CD4-positive, alpha-beta T cell treated with Interleukin-6 at 100 ng/mL for 8 hours (primary cell): ENCODE measurements around the gene VWA3A.
"Not testable (repeated sequence)": the region's sequence is repeated elsewhere in the genome, so short reads cannot be mapped to it uniquely, and the experiment has no call there.

Experiments used
- DNase-seq: peaks from one replicate; pipeline ENCODE4 v3.0.0-alpha.2; 2020; ENCODE audit warnings: mixed read lengths, low spot score

Gene VWA3A

GRCh38 chr16:22086440-22086839, 5.9 kb upstream of the VWA3A start:
- DNase-seq: no peak

- no peak for DNase-seq
Measured at GRCh38 chr16:22088642-22089041, 3.7 kb upstream of the VWA3A start.

DNA sequence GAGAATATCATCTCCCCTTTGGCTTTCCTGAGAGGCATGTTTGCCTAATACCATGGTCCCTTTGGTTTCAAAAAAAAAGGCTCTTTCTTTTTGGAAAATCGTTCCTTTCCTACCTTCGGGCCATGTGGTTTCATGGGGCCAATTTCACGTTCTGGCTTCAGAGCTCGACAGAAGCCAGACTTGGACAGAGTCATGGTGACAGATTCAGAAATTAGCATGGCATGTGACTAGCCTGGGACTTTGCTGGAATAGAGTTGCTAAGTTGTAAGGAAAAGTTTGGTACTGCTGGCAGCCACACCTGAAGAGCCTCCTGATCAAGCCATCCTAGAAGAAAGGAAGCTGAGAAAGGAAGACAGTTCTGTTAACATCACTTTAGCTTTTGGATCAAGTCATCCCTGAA, 2.4 kb upstream of the VWA3A start:
- DNase-seq: no peak

DNA sequence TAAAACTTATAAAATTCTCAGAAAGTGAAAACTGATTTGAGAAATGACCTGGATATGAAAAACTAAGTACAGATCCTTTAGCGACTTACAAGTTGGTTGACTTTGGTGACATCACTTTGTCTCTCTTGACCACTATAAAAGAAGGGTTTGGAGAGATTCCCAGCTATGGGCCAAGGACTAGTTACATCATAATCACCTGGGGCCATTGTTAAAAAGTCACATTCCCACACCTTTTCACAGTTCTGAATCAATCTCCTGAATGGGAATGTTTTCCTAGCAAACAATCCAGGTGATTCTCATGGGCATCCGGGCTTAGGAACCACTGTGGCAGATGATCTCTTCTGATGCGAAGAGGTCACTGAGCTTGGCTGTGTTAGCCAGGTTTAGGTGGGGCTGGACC, 620 bp upstream of the VWA3A start:
- no peak for DNase-seq

DNA sequence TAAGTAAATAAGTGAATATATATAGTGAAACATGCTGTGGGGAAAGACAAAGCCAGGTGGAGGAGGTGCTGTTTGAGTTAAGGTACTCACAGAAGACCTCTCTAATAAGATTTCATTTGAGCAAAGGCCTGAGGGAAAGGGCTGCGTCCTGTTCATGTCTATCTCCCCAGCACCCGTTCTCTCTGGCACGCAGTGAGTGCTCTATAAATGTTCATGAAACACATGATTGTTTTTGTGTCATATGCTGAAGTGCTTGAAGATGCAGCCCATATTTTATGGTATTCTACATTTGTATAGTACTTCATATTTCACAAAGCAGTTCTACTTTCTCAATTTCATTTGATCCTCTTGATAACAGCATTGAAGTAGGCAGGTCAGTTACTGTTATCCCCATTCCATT, 990 bp downstream of the VWA3A start:
- no peak for DNase-seq

DNA sequence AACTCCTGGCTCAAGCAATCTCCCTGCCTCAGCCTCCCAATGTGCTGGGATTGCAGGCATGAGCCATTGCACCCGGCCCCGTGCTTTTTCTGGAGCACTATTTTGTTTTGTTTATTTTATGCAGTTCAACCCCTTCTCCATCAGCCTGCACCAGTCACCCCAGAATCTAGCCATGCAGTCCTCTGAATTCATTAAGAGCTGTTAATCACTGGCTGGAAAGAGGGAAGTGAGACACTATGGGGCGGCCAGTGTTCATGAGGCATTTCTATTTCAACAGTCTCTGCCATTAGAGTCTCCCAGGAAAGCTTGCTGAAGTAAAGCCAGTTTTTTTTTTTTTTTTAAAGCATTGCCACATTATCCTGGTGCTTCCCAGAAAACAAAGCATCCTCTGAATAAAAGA, 1.7 kb downstream of the VWA3A start:
- DNase-seq: no peak

GRCh38 chr16:22098405-22099255, 6.3 kb downstream of the VWA3A start:
- DNase-seq: peak; percentile 15

GRCh38 chr16:22099256-22099975, 7.1 kb downstream of the VWA3A start:
- no peak for DNase-seq

GRCh38 chr16:22103441-22103840, 11.1 kb downstream of the VWA3A start:
- no peak for DNase-seq

DNA sequence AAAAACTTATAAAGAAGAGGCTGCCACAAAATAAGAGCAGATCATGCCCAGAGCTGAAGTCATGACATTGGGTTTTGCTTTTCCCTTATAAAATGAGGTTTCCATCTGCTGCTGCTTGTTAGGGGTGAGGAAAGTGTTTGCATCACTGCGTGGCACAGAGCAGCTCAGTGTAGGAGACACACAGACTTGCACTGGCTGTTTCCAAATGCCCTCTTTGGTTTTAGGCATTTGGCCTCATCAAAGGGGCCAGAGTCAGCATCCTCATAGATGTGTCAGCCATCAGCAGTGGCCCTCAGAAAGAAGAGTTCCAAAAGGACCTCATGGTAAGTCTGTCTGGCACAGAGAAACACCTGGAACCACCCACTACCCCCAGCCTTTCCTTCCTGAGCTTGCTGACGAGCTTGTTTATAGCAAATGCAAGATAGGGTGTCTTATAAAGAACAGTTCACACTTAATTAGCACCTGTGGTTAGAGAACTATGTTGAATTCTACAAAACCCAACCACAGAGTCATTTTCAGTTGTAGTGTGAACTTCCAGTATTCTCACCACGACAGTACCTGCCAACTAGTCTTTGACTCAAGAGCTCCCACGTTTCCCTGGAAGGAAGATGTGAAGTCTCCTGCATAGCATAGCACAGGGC, 17.0 kb downstream of the VWA3A start:
- DNase-seq: no peak

- DNase-seq: not testable (repeated sequence)
Measured at GRCh38 chr16:22111629-22112028, 19.3 kb downstream of the VWA3A start.

GRCh38 chr16:22116095-22116700, 23.9 kb downstream of the VWA3A start:
- no peak for DNase-seq

- no peak for DNase-seq
Measured at GRCh38 chr16:22117609-22118008, 25.3 kb downstream of the VWA3A start.

GRCh38 chr16:22120440-22120839, 28.1 kb downstream of the VWA3A start:
- no peak for DNase-seq

DNA sequence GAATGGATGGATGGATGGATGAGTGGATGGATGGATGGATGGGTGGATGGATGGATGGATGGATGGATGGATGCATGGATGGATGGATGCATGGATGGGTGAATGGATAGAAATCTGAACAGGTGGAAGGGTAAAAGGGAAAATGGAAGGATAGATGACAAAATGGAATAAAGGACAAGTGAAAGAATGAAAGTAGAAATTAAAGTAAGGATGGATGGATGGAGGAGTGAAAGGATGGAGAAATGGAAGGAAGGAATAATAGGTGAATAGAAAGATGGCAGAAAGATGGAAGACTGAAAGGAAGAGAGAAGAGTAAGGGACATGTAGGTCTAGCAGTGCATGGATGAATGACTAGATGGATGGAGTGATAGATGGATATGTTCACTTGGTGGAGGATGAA, 29.9 kb downstream of the VWA3A start:
- no peak for DNase-seq

GRCh38 chr16:22123146-22123545, 30.8 kb downstream of the VWA3A start:
- DNase-seq: no peak

GRCh38 chr16:22123759-22124490, 31.6 kb downstream of the VWA3A start:
- no peak for DNase-seq

GRCh38 chr16:22124583-22125284, 32.4 kb downstream of the VWA3A start:
- no peak for DNase-seq

DNA sequence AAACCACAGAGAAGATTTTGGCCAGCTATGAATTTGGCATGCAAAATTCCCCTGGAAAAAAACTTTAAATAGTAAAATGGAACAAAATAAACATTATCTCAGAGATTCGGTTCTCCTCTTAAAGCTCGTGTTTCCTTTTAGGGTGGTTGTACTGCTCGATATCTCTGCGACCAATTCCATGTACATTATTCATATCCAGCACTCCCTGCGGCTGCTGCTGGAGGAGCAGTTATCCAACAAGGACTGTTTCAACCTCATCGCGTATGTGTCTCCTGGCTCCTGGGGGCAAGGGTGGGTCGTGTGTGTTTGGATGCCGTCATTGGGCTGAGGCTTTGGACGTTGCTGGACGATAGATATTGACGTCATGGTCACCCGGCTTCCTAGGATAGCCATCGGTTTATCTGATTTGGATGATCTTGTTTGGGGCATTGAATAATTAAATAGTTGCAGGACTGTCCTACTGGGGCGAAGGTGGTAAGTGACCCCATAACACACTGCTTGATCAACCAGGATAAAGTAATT, 33.8 kb downstream of the VWA3A start:
- DNase-seq: no peak

DNA sequence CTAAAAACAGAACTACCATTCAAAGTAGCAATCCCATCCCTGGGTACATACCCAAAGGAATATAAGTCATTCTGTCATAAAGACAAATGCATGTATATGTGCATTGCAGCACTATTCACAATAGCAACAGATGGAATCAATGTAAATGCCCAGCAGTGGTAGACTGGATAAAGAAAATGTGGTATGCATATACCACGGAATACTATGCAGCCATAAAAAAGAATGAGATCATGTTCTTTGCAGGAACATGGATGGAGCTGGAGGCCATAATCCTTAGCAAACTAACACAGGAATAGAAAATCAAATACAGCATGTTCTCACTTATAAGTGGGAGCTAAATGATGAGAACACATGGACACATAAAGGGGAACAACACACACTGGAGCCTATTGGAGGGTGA, 36.2 kb downstream of the VWA3A start:
- not testable (repeated sequence) for DNase-seq

DNA sequence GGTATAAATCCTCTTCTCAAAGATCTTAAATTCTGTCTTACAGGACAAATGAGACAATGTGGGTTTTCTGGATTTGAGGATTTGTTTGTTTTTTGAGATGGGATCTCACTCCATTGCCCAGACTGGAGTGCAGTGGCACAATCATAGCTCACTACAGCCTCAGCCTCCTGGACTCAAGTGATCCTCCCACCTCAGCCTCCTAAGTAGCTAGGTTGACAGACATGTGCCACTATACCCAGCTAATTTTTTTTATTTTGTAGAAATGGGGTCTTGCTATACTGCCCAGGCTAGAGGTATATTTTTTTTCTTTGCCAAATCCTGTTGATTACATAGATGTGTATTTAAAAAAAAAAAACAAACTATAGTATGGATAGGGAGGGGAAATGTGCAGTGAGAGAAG, 38.2 kb downstream of the VWA3A start:
- DNase-seq: no peak
